HS-5 (cell line): Measurements from ENCODE around the gene ZDHHC5.
A peak's percentile ranks its signal among the peaks of the same experiment; 100 is the strongest.

ENCODE experiments used
- DNase-seq: peaks from one replicate; pipeline ENCODE4 v3.0.0-alpha.2; 2012; ENCODE audit warnings: low read depth

ZDHHC5 gene

DNA sequence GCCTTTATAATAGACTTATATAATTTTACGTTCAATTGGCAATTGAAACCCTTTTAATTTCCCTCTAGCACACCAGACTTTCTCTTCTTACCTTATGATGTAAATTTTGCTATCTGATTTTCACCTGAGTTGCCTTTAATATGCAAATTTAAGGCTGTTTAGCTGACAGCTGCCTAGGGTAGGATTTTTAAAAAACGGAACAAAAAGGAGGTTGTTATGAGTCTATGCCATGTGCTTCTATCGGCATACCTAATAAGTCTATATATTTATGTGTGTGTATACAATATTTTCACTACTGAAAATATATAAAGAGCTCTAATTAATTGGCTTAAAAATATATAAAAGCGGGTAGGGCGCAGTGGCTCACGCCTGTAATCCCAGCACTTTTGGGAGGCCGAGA is 61.6 kb downstream of the ZDHHC5 start:
- DNase-seq, result no peak

DNA sequence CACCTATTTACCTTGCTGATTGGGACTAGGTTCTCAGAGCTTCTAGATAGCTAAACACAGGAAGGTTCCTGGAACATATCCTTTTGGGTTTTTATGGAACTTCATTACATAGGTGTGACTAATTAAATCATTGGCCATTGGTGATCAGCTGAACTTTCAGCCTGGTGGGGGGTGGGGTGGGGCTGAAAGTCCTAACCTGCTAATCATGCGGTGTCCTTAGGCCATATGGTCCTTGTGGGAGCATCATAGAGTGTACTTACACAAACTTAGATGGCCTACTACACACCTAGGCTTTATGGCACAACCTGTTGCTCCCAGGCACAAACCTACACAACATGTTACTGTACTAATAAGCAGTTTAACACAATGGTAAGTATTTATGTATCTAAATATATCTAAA is 64.7 kb downstream of the ZDHHC5 start:
- DNase-seq, result no peak

DNA sequence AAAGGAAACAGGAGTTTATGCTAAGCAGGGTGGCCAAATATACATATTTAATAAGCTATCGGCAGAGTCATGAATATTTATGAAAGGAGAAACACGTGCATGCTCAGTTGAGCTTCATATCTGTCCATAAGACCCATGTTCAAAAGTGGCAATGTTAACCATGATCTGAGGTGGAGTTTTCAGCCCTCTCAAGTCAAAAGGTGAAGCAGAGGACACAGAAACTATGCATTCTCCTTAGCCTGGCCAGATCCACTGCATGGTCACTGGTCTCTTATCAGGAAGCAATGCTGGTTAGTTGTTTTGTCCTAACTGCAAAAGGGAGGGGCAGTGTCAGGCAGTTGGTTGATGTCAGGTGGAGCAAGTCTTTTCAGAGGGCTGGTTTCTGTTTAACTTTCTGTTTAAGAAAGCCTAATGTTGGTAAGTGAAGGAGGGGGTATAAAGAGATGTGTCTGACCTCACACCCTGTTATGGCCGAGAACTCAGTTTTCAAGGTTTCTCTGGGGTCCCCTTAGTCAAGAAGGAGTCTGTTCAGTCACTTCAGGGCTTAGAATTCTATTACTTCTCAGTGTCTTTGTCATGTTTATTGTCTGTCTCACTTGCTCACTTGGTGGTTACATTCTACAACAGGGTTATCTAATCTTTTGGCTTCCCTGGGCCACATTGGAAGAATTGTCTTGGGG is 67.8 kb downstream of the ZDHHC5 start:
- no peak for DNase-seq

DNA sequence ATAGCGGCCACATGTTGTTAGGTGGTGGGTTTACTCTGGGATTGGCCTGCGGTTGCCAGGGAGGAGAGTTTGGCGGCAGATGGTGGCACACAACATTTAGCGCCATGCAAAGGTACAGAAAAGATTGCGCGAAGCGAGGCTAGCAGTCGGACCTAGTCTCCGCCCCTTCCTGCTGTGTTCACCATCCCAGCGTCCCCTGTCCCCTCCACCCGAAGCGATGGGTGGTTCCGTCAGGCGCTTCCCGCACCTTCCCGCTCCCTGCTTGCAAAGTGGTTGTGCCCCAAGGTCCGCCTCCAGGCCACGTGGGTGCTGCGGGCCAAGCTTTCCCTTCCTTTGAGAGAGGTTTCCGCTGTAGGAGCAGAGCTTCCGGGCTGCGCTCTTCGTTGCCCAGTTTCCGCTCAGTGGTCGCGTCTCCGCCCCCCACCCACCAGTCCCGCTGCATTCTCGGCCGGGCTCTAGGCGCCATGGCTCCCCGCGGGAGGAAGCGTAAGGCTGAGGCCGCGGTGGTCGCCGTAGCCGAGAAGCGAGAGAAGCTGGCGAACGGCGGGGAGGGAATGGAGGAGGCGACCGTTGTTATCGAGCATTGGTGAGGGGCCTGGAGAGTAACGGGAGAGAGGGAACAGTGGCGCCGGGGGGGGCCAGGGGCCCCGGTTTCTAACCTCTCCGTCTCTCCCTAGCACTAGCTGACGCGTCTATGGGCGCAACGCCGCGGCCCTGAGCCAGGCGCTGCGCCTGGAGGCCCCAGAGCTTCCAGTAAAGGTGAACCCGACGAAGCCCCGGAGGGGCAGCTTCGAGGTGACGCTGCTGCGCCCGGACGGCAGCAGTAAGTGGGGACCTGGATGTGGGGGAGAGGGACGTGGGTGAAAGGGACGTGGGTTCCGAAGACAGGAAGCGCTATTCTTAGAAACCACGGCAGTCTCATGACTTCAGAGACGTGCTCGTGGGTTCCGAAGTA is 73.5 kb downstream of the ZDHHC5 start, which contains the start of gene SELENOH:
TSS of gene SELENOH (plus strand) at position 360 of the 955 bp plus-strand sequence. CDS start at position 465, 105 bp downstream.
- DNase-seq, result peak; percentile 90

DNA sequence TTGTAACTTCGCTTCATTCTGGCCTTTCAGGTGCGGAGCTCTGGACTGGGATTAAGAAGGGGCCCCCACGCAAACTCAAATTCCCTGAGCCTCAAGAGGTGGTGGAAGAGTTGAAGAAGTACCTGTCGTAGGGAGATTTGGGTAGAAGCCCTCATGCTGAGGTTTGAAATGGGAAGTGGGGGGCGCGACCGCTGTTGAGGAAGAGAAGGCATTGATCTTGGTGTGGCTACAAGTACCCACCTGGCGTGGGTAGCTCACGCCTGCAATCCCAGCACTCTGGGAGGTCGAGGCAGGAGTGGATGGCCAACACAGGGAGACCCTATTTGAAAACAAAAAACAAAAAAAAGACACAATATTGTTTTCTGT is 74.2 kb downstream of the ZDHHC5 start:
- no peak for DNase-seq

DNA sequence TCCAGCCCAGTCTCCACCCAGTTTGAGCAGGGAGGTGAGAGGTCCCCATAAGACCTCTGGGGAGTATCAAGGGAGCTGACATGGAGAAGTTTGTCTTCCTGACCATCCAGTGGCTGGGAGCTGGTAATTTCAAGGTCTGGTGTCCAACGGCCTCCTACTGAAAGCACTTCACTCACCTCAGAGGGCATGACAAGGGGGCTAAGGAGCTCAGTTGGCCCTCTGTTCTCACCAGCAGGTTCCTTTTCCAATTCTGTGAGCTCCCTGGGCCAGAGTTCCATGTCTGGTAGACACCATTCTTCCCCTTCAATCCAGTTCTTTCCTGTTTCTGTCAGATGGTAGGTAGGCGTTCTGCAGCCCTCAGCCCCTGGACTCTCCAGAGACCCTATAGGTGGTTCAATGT is 76.4 kb downstream of the ZDHHC5 start:
- DNase-seq, result no peak

DNA sequence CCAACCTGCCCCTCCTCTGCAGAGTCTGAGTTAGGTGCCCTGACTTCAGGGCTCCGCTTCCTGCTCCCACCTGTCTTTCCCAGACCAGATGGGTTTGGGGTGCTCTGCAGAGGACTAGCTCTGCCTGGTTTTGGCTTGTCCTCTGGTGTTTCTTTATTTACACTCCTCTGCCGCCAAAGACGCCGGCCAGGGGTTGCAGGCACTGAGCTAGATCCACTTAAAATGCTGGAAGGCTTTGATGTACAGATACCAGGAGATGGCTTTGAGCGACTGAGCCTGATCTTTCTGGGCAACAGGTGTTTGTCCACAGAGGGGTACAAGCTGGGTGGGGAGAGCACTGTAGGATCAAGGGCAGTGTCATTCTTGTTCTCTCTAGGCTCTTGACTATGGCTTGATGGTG is 77.3 kb downstream of the ZDHHC5 start:
- no peak for DNase-seq

DNA sequence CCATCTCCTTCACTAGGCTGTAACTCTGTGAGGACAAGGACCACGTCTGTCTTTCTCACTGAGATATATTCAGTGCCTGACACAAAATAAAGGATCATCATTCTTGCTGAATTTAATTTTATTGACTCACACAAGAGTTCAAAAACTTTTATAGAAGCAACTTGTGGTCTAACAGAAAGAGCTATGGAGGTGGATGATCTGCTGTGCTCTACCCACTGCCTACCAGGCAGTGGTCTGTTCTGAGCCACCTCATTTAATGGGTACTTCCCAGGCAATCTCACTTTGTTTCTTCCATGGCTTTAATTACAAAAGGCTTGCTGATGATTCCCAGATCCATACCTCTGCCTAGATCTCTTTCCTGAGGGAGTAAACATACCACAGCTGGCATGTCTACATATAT is 79.0 kb downstream of the ZDHHC5 start:
- no peak for DNase-seq
